ENCODE measurements around the gene PDE9A.

Gene PDE9A

GRCh38 chr21:42703965-42704364 lies 50.5 kb downstream of the PDE9A start:
- no peak overlapping the region for H3K27ac ChIP-seq (ENCODE audit: low read depth, low read length)
- no peaks in the 10 kb centered on the region for H3K4me1 ChIP-seq (ENCODE audit: control insufficient read depth in 1 of 2, insufficient read depth in 2 of 2, low read length in 2 of 2)
- no peaks in the 10 kb centered on the region for H3K79me1 ChIP-seq (ENCODE audit: low read length)
- H3K4ac ChIP-seq (ENCODE audit: low read depth, low read length), result no peak overlapping the region
- no peak overlapping the region for H3K14ac ChIP-seq (ENCODE audit: low read length)
- no peak overlapping the region for H4K91ac ChIP-seq (ENCODE audit: low read depth, low read length)
- H3K27me3 ChIP-seq (ENCODE audit: insufficient read depth, low read length), result no peaks in the 10 kb centered on the region
- H3K4me3 ChIP-seq (ENCODE audit: low read depth, low read length), result no peak overlapping the region
- peaks cover 2% of the 10 kb centered on the region for H3K9me3 ChIP-seq (ENCODE audit: insufficient read depth, low read depth, low read length)
- no peak for DNase-seq
- H4K8ac ChIP-seq (ENCODE audit: low read depth, low read length), result no peak overlapping the region
- no peak overlapping the region for H4K12ac ChIP-seq (ENCODE audit: low read depth, low read length)
- H2AFZ ChIP-seq (ENCODE audit: insufficient read depth, low read length, poor library complexity), result no peak overlapping the region
- H2BK12ac ChIP-seq (ENCODE audit: low read length), result no peak overlapping the region
- no peak overlapping the region for H3K9ac ChIP-seq (ENCODE audit: low read length)
- H2AK5ac ChIP-seq (ENCODE audit: low read length), result no peak overlapping the region
- H3K36me3 ChIP-seq (ENCODE audit: control insufficient read depth in 1 of 2, insufficient read depth in 2 of 2, low read length in 2 of 2), result peaks cover 8 to 12% of the 10 kb centered on the region in 2 experiments
- no peak overlapping the region for H2BK120ac ChIP-seq (ENCODE audit: insufficient read depth, low read length, poor library complexity)
- no peaks in the 10 kb centered on the region for H3K79me2 ChIP-seq (ENCODE audit: control insufficient read depth, insufficient read depth, low read length, poor library complexity)
- no peak overlapping the region for H3K4me2 ChIP-seq (ENCODE audit: low read length)
- WGBS (ENCODE audit: extremely low coverage, insufficient coverage, insufficient read length), result no CpG with 5 or more reads among the region's 18 CpGs
- no peak overlapping the region for H2BK5ac ChIP-seq (ENCODE audit: low read depth, low read length, poor library complexity)
- H3K23ac ChIP-seq (ENCODE audit: low read length), result no peak overlapping the region
- H3K18ac ChIP-seq (ENCODE audit: low read length), result no peak overlapping the region

GRCh38 chr21:42704861-42705260 lies 51.4 kb downstream of the PDE9A start:
- Histone ChIP-seq H3K9me3 (ENCODE audit: insufficient read depth, low read depth, low read length) (peaks cover 2% of the 10 kb centered on the region), H3K36me3 (ENCODE audit: control insufficient read depth in 1 of 2, insufficient read depth in 2 of 2, low read length in 2 of 2) (peaks cover 8 to 14% of the 10 kb centered on the region in 2 experiments), H3K4me1 (ENCODE audit: control insufficient read depth in 1 of 2, insufficient read depth in 2 of 2, low read length in 2 of 2) (no peaks in the 10 kb centered on the region), H3K9ac (ENCODE audit: low read length) (no peak overlapping the region), H3K14ac (ENCODE audit: low read length) (no peak overlapping the region), H3K18ac (ENCODE audit: low read length) (no peak overlapping the region), H2BK5ac (ENCODE audit: low read depth, low read length, poor library complexity) (no peak overlapping the region), H4K12ac (ENCODE audit: low read depth, low read length) (no peak overlapping the region), H4K8ac (ENCODE audit: low read depth, low read length) (no peak overlapping the region), H3K79me1 (ENCODE audit: low read length) (no peaks in the 10 kb centered on the region), H3K4me3 (ENCODE audit: low read depth, low read length) (no peak overlapping the region), H2AFZ (ENCODE audit: insufficient read depth, low read length, poor library complexity) (no peak overlapping the region), H2BK120ac (ENCODE audit: insufficient read depth, low read length, poor library complexity) (no peak overlapping the region), H3K23ac (ENCODE audit: low read length) (no peak overlapping the region), H2BK12ac (ENCODE audit: low read length) (no peak overlapping the region), H3K4ac (ENCODE audit: low read depth, low read length) (no peak overlapping the region), H4K91ac (ENCODE audit: low read depth, low read length) (no peak overlapping the region), H2AK5ac (ENCODE audit: low read length) (no peak overlapping the region), H3K79me2 (ENCODE audit: control insufficient read depth, insufficient read depth, low read length, poor library complexity) (no peaks in the 10 kb centered on the region), H3K4me2 (ENCODE audit: low read length) (no peak overlapping the region), H3K27ac (ENCODE audit: low read depth, low read length) (no peak overlapping the region), H3K27me3 (ENCODE audit: insufficient read depth, low read length) (no peaks in the 10 kb centered on the region)
- WGBS (ENCODE audit: extremely low coverage, insufficient coverage, insufficient read length), result no CpG with 5 or more reads among the region's 10 CpGs
- no peak for DNase-seq

DNA sequence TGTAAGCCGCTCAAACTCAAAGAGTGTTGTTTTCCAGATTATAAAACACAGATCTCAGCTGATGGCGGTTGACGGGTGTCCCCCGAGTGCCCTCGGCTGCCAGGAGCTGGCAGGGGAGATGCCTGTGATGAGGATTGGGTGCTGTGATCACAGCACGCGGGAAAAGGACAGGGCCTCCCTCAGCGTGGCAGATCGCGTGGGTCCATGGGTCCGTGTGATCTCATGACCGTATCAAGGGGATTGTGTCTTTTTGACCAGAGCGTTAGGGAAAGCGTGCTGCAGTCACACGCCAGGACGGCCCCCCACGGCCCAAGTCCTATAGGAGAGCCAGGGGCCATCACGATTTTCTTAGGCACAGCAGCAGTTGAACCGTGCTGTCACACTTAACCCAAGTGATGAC lies 51.9 kb downstream of the PDE9A start:
- no peak overlapping the region for H4K12ac ChIP-seq (ENCODE audit: low read depth, low read length)
- H3K9me3 ChIP-seq (ENCODE audit: insufficient read depth, low read depth, low read length), result peaks cover 2% of the 10 kb centered on the region
- no peaks in the 10 kb centered on the region for H3K27me3 ChIP-seq (ENCODE audit: insufficient read depth, low read length)
- H3K4me2 ChIP-seq (ENCODE audit: low read length), result no peak overlapping the region
- no peak overlapping the region for H2BK5ac ChIP-seq (ENCODE audit: low read depth, low read length, poor library complexity)
- no peak overlapping the region for H2BK12ac ChIP-seq (ENCODE audit: low read length)
- no peak overlapping the region for H2AK5ac ChIP-seq (ENCODE audit: low read length)
- H3K79me1 ChIP-seq (ENCODE audit: low read length), result no peaks in the 10 kb centered on the region
- no peak overlapping the region for H4K91ac ChIP-seq (ENCODE audit: low read depth, low read length)
- no peak for DNase-seq
- WGBS (ENCODE audit: extremely low coverage, insufficient coverage, insufficient read length), result no CpG with 5 or more reads among the region's 19 CpGs
- H3K4ac ChIP-seq (ENCODE audit: low read depth, low read length), result no peak overlapping the region
- no peak overlapping the region for H3K4me3 ChIP-seq (ENCODE audit: low read depth, low read length)
- H3K18ac ChIP-seq (ENCODE audit: low read length), result no peak overlapping the region
- H3K36me3 ChIP-seq (ENCODE audit: control insufficient read depth in 1 of 2, insufficient read depth in 2 of 2, low read length in 2 of 2), result peaks cover 7 to 13% of the 10 kb centered on the region in 2 experiments
- no peak overlapping the region for H3K14ac ChIP-seq (ENCODE audit: low read length)
- H3K23ac ChIP-seq (ENCODE audit: low read length), result no peak overlapping the region
- H4K8ac ChIP-seq (ENCODE audit: low read depth, low read length), result no peak overlapping the region
- no peak overlapping the region for H3K9ac ChIP-seq (ENCODE audit: low read length)
- H3K4me1 ChIP-seq (ENCODE audit: control insufficient read depth in 1 of 2, insufficient read depth in 2 of 2, low read length in 2 of 2), result no peaks in the 10 kb centered on the region
- H2BK120ac ChIP-seq (ENCODE audit: insufficient read depth, low read length, poor library complexity), result no peak overlapping the region
- no peak overlapping the region for H3K27ac ChIP-seq (ENCODE audit: low read depth, low read length)
- H2AFZ ChIP-seq (ENCODE audit: insufficient read depth, low read length, poor library complexity), result no peak overlapping the region
- no peaks in the 10 kb centered on the region for H3K79me2 ChIP-seq (ENCODE audit: control insufficient read depth, insufficient read depth, low read length, poor library complexity)

DNA sequence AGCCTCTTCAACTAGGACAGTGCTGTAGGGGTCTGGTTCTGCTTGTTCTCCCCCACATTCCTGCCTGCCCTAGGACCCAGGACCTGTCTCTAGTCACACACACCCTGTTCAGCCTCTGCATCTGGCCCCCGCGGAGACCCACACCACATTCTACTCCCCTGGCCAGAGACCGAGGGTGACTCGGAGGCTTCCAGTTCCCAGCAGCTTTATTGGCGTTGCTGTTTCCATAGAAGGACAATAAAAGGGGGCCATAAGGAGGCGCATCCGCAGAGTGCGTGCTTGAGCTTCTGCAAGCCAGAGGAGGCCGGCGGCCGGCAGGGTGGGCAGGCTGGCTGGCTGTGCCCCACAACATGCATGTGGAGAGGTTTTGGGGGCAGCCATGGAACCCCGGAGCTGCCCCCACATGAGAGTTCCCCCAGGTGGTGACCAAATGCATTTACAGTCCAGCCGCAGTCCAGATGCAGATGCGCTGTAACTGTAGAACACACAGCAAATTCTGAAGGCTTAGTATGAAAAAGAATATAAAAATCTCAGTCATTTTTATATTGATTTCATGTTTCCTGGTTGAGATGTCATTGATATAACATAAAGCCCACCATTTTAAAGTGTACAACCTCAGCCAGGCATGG lies 52.4 kb downstream of the PDE9A start:
- Histone ChIP-seq H3K9me3 (ENCODE audit: insufficient read depth, low read depth, low read length) (peaks cover 2% of the 10 kb centered on the region), H3K14ac (ENCODE audit: low read length) (no peak overlapping the region)
- no CpG with 5 or more reads among the region's 14 CpGs for WGBS (ENCODE audit: extremely low coverage, insufficient coverage, insufficient read length)

More for the DNA sequence above, 52.4 kb downstream of the PDE9A start:
- Histone ChIP-seq H2AK5ac (ENCODE audit: low read length) (no peak overlapping the region), H2BK12ac (ENCODE audit: low read length) (no peak overlapping the region), H3K4ac (ENCODE audit: low read depth, low read length) (no peak overlapping the region), H3K27ac (ENCODE audit: low read depth, low read length) (no peak overlapping the region), H2AFZ (ENCODE audit: insufficient read depth, low read length, poor library complexity) (no peak overlapping the region), H4K12ac (ENCODE audit: low read depth, low read length) (no peak overlapping the region), H2BK120ac (ENCODE audit: insufficient read depth, low read length, poor library complexity) (no peak overlapping the region), H3K4me3 (ENCODE audit: low read depth, low read length) (no peak overlapping the region), H3K18ac (ENCODE audit: low read length) (no peak overlapping the region), H2BK5ac (ENCODE audit: low read depth, low read length, poor library complexity) (no peak overlapping the region), H4K8ac (ENCODE audit: low read depth, low read length) (no peak overlapping the region), H3K79me2 (ENCODE audit: control insufficient read depth, insufficient read depth, low read length, poor library complexity) (no peaks in the 10 kb centered on the region), H3K4me1 (ENCODE audit: control insufficient read depth in 1 of 2, insufficient read depth in 2 of 2, low read length in 2 of 2) (no peaks in the 10 kb centered on the region), H3K4me2 (ENCODE audit: low read length) (no peak overlapping the region), H3K79me1 (ENCODE audit: low read length) (no peaks in the 10 kb centered on the region), H3K9ac (ENCODE audit: low read length) (no peak overlapping the region), H3K23ac (ENCODE audit: low read length) (no peak overlapping the region), H3K27me3 (ENCODE audit: insufficient read depth, low read length) (no peaks in the 10 kb centered on the region), H3K36me3 (ENCODE audit: control insufficient read depth in 1 of 2, insufficient read depth in 2 of 2, low read length in 2 of 2) (peaks cover 6 to 12% of the 10 kb centered on the region in 2 experiments), H4K91ac (ENCODE audit: low read depth, low read length) (no peak overlapping the region)
- DNase-seq, result no peak

Data from trophoblast cell (in vitro differentiated cells and primary cell).